ENCODE results near the gene COLEC11. TPM values are rescaled to one million over a fixed set of nuclear protein-coding genes. Genes with fewer than 3 reads are reported as not detected.
"Not testable (repeated sequence)": the region's sequence is repeated elsewhere in the genome, so short reads cannot be mapped to it uniquely, and the experiment has no call there.

Gene COLEC11
- total RNA-seq, 1 experiment from 2014 or later, result 1.3 TPM

GRCh38 chr2:3613524-3613905 is 18.6 kb downstream of the COLEC11 start:
- ChIA-PET CTCF (interaction anchor here (1.4 kb wide), 1 partner anchor 16 kb away, joined by 3 read pairs; no protein-coding TSS in a partner anchor), POLR2A (no interaction called here)
- H3K9me3 Mint-ChIP-seq, result peaks cover 29% of the 10 kb centered on the region
- no peak overlapping the region for H3K4me3 Mint-ChIP-seq
- DNase-seq (ENCODE audit: low spot score) (no peak), ATAC-seq (no peak)
- H3K4me1 Mint-ChIP-seq, result no peaks in the 10 kb centered on the region
- H3K27ac Mint-ChIP-seq, result no peak overlapping the region
- H3K27me3 Mint-ChIP-seq (ENCODE audit: low read depth), result peaks cover 7% of the 10 kb centered on the region; the same call in 1 of the 2 replicates
- peaks cover 23% of the 10 kb centered on the region for H3K36me3 Mint-ChIP-seq
- no peak for TF ChIP-seq SMAD4 (CRISPR knock-in tag; IDR thresholded peaks at IDR 0.05)
- no peak for TF ChIP-seq SOX15 (CRISPR knock-in tag; IDR thresholded peaks at IDR 0.05)
- TF ChIP-seq ZNF219 (CRISPR knock-in tag; IDR thresholded peaks at IDR 0.05; ENCODE audit: borderline replicate concordance), result no peak
- TF ChIP-seq ELF4 (CRISPR knock-in tag; IDR thresholded peaks at IDR 0.05; ENCODE audit: low read depth), result no peak
- TF ChIP-seq CBFB (CRISPR knock-in tag; IDR thresholded peaks at IDR 0.05; ENCODE audit: low read depth), result no peak
- TF ChIP-seq ZNF317 (CRISPR knock-in tag; IDR thresholded peaks at IDR 0.05; ENCODE audit: borderline replicate concordance, low read depth), result no peak

GRCh38 chr2:3614743-3615142 is 19.8 kb downstream of the COLEC11 start:
- ATAC-seq; CTCF ChIA-PET; POLR2A ChIA-PET; DNase-seq (ENCODE audit: low spot score); H3K4me1 Mint-ChIP-seq; H3K27ac Mint-ChIP-seq; H3K27me3 Mint-ChIP-seq (ENCODE audit: low read depth); H3K4me3 Mint-ChIP-seq: not testable (repeated sequence)
- H3K9me3 Mint-ChIP-seq, result peaks cover 36% of the 10 kb centered on the region
- H3K36me3 Mint-ChIP-seq, result peaks cover 23% of the 10 kb centered on the region

GRCh38 chr2:3615541-3616200 is 20.8 kb downstream of the COLEC11 start:
- H3K27me3 Mint-ChIP-seq (ENCODE audit: low read depth); DNase-seq (ENCODE audit: low spot score); ATAC-seq; H3K27ac Mint-ChIP-seq; H3K4me1 Mint-ChIP-seq; H3K4me3 Mint-ChIP-seq; POLR2A ChIA-PET; CTCF ChIA-PET: not testable (repeated sequence)
- H3K36me3 Mint-ChIP-seq, result peaks cover 23% of the 10 kb centered on the region
- H3K9me3 Mint-ChIP-seq, result peaks cover 46% of the 10 kb centered on the region

GRCh38 chr2:3616435-3617197 is 21.7 kb downstream of the COLEC11 start:
- ATAC-seq; H3K27me3 Mint-ChIP-seq (ENCODE audit: low read depth); POLR2A ChIA-PET; DNase-seq (ENCODE audit: low spot score); H3K27ac Mint-ChIP-seq; CTCF ChIA-PET; H3K4me1 Mint-ChIP-seq; H3K4me3 Mint-ChIP-seq: not testable (repeated sequence)
- Mint-ChIP-seq H3K9me3 (peaks cover 54% of the 10 kb centered on the region), H3K36me3 (peaks cover 23% of the 10 kb centered on the region)

- DNase-seq (ENCODE audit: low spot score), result no peak
- CTCF ChIA-PET, result no interaction called here
- ATAC-seq, result no peak
- Mint-ChIP-seq H3K36me3 (peaks cover 23% of the 10 kb centered on the region), H3K27ac (no peak overlapping the region), H3K4me1 (no peaks in the 10 kb centered on the region), H3K27me3 (ENCODE audit: low read depth) (peaks cover 3% of the 10 kb centered on the region; the same call in 1 of the 2 replicates), H3K9me3 (peaks cover 57% of the 10 kb centered on the region), H3K4me3 (no peak overlapping the region)
- no peak for TF ChIP-seq CBFB (CRISPR knock-in tag; IDR thresholded peaks at IDR 0.05; ENCODE audit: low read depth)
- POLR2A ChIA-PET, result no interaction called here
Observed at GRCh38 chr2:3617198-3617890, 22.4 kb downstream of the COLEC11 start.

GRCh38 chr2:3618367-3618766 is 23.5 kb downstream of the COLEC11 start:
- H3K9me3 Mint-ChIP-seq, result peaks cover 65% of the 10 kb centered on the region
- ChIA-PET POLR2A (no interaction called here), CTCF (no interaction called here)
- no peak overlapping the region for H3K27ac Mint-ChIP-seq
- ATAC-seq (no peak), DNase-seq (ENCODE audit: low spot score) (no peak)
- peaks cover 3% of the 10 kb centered on the region; the same call in 1 of the 2 replicates for H3K27me3 Mint-ChIP-seq (ENCODE audit: low read depth)
- H3K4me1 Mint-ChIP-seq, result no peaks in the 10 kb centered on the region
- H3K36me3 Mint-ChIP-seq, result peaks cover 23% of the 10 kb centered on the region
- TF ChIP-seq PRRX2 (CRISPR knock-in tag; IDR thresholded peaks at IDR 0.05) (no peak), SMAD3 (CRISPR knock-in tag; IDR thresholded peaks at IDR 0.05; ENCODE audit: borderline replicate concordance) (no peak), PRDM15 (CRISPR knock-in tag; IDR thresholded peaks at IDR 0.05) (no peak), E2F4 (CRISPR knock-in tag; IDR thresholded peaks at IDR 0.05; ENCODE audit: borderline replicate concordance, low read depth) (no peak)
- no peak overlapping the region for H3K4me3 Mint-ChIP-seq
